HCT116 (cell line): ENCODE results near the gene TSPAN1.

Source experiments
- CEBPB ChIP-seq: IDR thresholded peaks from 2 replicates; pipeline ENCODE4 v1.6.1; 2012; ENCODE audit warnings: low read depth
- CTCF ChIP-seq, 3 experiments: fragments of 200-600 bp in 1 of 3; sonication (generic) in 1 of 3; IDR thresholded peaks in 2 of 3; conservative IDR thresholded peaks in 1 of 3; 2 replicates each; pipeline ENCODE4 v1.5.1; 2012 to 2017; ENCODE audit warnings: low read depth in 2 of 3, low read length in 2 of 3, antibody characterized with exemption in 1 of 3, borderline replicate concordance in 1 of 3, control low read depth in 1 of 3, mild to moderate bottlenecking in 1 of 3, mixed read lengths in 1 of 3, mixed run types in 1 of 3, moderate library complexity in 1 of 3; ENCODE audit not compliant: insufficient read depth in 1 of 3
- EGR1 ChIP-seq: IDR thresholded peaks from 2 replicates; pipeline ENCODE4 v1.6.1; 2012; ENCODE audit warnings: low read depth
- EZH2 ChIP-seq: fragments of 200-600 bp; sonication (generic); IDR thresholded peaks from 2 replicates; pipeline ENCODE4 v1.6.1; 2017; ENCODE audit warnings: antibody characterized with exemption, mixed run types
- FOSL1 ChIP-seq: IDR thresholded peaks from 2 replicates; pipeline ENCODE4 v1.6.1; 2012; ENCODE audit warnings: low read depth
- POLR2A ChIP-seq: IDR thresholded peaks from 2 replicates; pipeline ENCODE4 v1.7.0; 2011; ENCODE audit warnings: borderline replicate concordance; ENCODE audit not compliant: insufficient read depth, insufficient read length; ENCODE audit errors: extremely low read depth
- POLR2AphosphoS5 ChIP-seq: IDR thresholded peaks from 2 replicates; pipeline ENCODE4 v1.6.1; 2011; ENCODE audit warnings: mild to moderate bottlenecking, low read depth, low read length, moderate library complexity
- RAD21 ChIP-seq: IDR thresholded peaks from 2 replicates; pipeline ENCODE4 v1.6.1; 2012; ENCODE audit warnings: low read depth, mild to moderate bottlenecking
- REST ChIP-seq: IDR thresholded peaks from 2 replicates; pipeline ENCODE4 v1.6.1; 2012; ENCODE audit warnings: low read depth
- SP1 ChIP-seq: IDR thresholded peaks from 2 replicates; pipeline ENCODE4 v1.6.1; 2012; ENCODE audit warnings: low read depth
- SRF ChIP-seq: IDR thresholded peaks from 2 replicates; pipeline ENCODE4 v1.6.1; 2012; ENCODE audit warnings: low read depth
- TCF7L2 ChIP-seq: IDR thresholded peaks from 2 replicates; pipeline ENCODE4 v1.7.0; 2011; ENCODE audit warnings: borderline replicate concordance, inconsistent platforms; ENCODE audit not compliant: insufficient read depth, insufficient read length; ENCODE audit errors: extremely low read depth

- TF ChIP-seq SRF: no peak
- no peak for TF ChIP-seq POLR2AphosphoS5
- TF ChIP-seq CEBPB: no peak
- TF ChIP-seq EZH2: no peak
- no peak for TF ChIP-seq FOSL1
- TF ChIP-seq CTCF (IDR thresholded peaks at IDR 0.05 in 2 of 3, conservative IDR thresholded peaks at IDR 0.05 in 1 of 3; ENCODE audit: borderline replicate concordance in 1 of 3, insufficient read depth in 1 of 3, low read depth in 2 of 3, low read length in 2 of 3): no peak
- no peak for TF ChIP-seq EGR1
- TF ChIP-seq RAD21: no peak
- no peak for TF ChIP-seq SP1
- no peak for TF ChIP-seq REST
- TF ChIP-seq TCF7L2: no peak
- no peak for TF ChIP-seq POLR2A
Observed at GRCh38 chr1:46169811-46170454, 5.0 kb upstream of the TSPAN1 start.
